Activated CD8-positive, alpha-beta T cell treated with anti-CD3 and anti-CD28 coated beads for 36 hours (primary cell): ENCODE measurements around the gene CASQ1. TPM values are rescaled to one million over a fixed set of nuclear protein-coding genes. Genes with fewer than 3 reads are reported as not detected.

Source experiments
- ATAC-seq: fragments of 200-7000 bp; cut with Tn5 transposase; one replicate; pipeline ENCODE4 v1.10.0; 2021; ENCODE audit warnings: mild to moderate bottlenecking, moderate library complexity
- CTCF ChIA-PET: fragments of 350-600 bp; sonication (Branson Sonifier 250); formaldehyde crosslinking; loops from one replicate; lab custom pipeline; 2021; ENCODE audit warnings: antibody characterized with exemption; lab: Charles Lee
- POLR2A ChIA-PET: fragments of 350-600 bp; sonication (Branson Sonifier 250); formaldehyde crosslinking; loops from one replicate; lab custom pipeline; 2021; ENCODE audit warnings: antibody characterized with exemption; lab: Charles Lee
- DNase-seq: peaks from one replicate; pipeline ENCODE4 v3.0.0-alpha.2; 2020
- H3K27ac Mint-ChIP-seq: one replicate; pipeline ENCODE4 v1.8.0; 2021; ENCODE audit warnings: mild to moderate bottlenecking, mixed read lengths
- H3K27me3 Mint-ChIP-seq: one replicate; pipeline ENCODE4 v1.8.0; 2021; ENCODE audit warnings: mixed read lengths
- H3K36me3 Mint-ChIP-seq: one replicate; pipeline ENCODE4 v1.8.0; 2021; ENCODE audit warnings: low read depth, mixed read lengths
- H3K4me1 Mint-ChIP-seq: one replicate; pipeline ENCODE4 v1.8.0; 2021; ENCODE audit warnings: low read depth, mixed read lengths
- H3K4me3 Mint-ChIP-seq: one replicate; pipeline ENCODE4 v1.8.0; 2021; ENCODE audit warnings: mild to moderate bottlenecking, moderate library complexity, mixed read lengths
- H3K9me3 Mint-ChIP-seq: one replicate; pipeline ENCODE4 v1.8.0; 2021; ENCODE audit warnings: mixed read lengths
- CTCF ChIP-seq: fragments of 200-600 bp; IDR thresholded peaks from one replicate; pipeline ENCODE4 v1.8.0; 2022; ENCODE audit warnings: antibody characterized with exemption, mild to moderate bottlenecking
- intact Hi-C: fragments of 100-400 bp; cut with micrococcal nuclease; formaldehyde crosslinking; loops from one replicate; pipeline ENCODE4 v1.10.0; 2022
- total RNA-seq, 2 experiments: library from RNA; stranded (reverse); gene quantifications; one replicate each; pipeline ENCODE4 v1.2.3, GENCODE V29; 2021

Gene CASQ1
- total RNA-seq, 2 experiments from 2014 or later, result not detected

- peak; percentile 87 for ATAC-seq
- no peak overlapping the region for H3K4me3 Mint-ChIP-seq
- TF ChIP-seq CTCF, result no peak
- H3K27ac Mint-ChIP-seq, result no peak overlapping the region
- no peaks in the 10 kb centered on the region for H3K36me3 Mint-ChIP-seq
- peaks cover 33% of the 10 kb centered on the region for H3K4me1 Mint-ChIP-seq
- intact Hi-C loops, result loop anchor here (5.0 kb wide), 1 partner anchor 80 kb away; no protein-coding TSS in a partner anchor
- DNase-seq, result peak; percentile 65
- CTCF ChIA-PET, result interaction anchor here (0.9 to 1.5 kb wide), 3 partner anchors 14 to 84 kb away, joined by 3 to 7 read pairs (median 3); no protein-coding TSS in a partner anchor
- no peaks in the 10 kb centered on the region for H3K9me3 Mint-ChIP-seq
- H3K27me3 Mint-ChIP-seq, result peaks cover 11% of the 10 kb centered on the region
- POLR2A ChIA-PET, result interaction anchor here (1.0 kb wide), 1 partner anchor 66 kb away, joined by 3 read pairs; no protein-coding TSS in a partner anchor
Measured at GRCh38 chr1:160167580-160167979, 22.8 kb upstream of the CASQ1 start.

GRCh38 chr1:160168016-160168415 is 22.4 kb upstream of the CASQ1 start:
- no peak for DNase-seq
- TF ChIP-seq CTCF, result no peak
- intact Hi-C loops, result loop anchor here (5.0 kb wide), 1 partner anchor 81 kb away; no protein-coding TSS in a partner anchor
- Mint-ChIP-seq H3K4me1 (peaks cover 33% of the 10 kb centered on the region), H3K36me3 (no peaks in the 10 kb centered on the region), H3K27ac (no peak overlapping the region), H3K9me3 (no peaks in the 10 kb centered on the region), H3K4me3 (no peak overlapping the region), H3K27me3 (peaks cover 11% of the 10 kb centered on the region)
- no peak for ATAC-seq
- ChIA-PET CTCF (interaction anchor here (1.5 to 1.7 kb wide), 2 partner anchors 82 to 84 kb away, joined by 7 read pairs; no protein-coding TSS in a partner anchor), POLR2A (no interaction called here)

GRCh38 chr1:160168609-160169369 is 21.6 kb upstream of the CASQ1 start:
- H3K27ac Mint-ChIP-seq, result no peak overlapping the region

GRCh38 chr1:160169553-160170399 is 20.6 kb upstream of the CASQ1 start:
- peaks cover 11% of the 10 kb centered on the region for H3K27me3 Mint-ChIP-seq
- peaks cover 33% of the 10 kb centered on the region for H3K4me1 Mint-ChIP-seq
- H3K36me3 Mint-ChIP-seq, result no peaks in the 10 kb centered on the region
- no peak for TF ChIP-seq CTCF
- H3K4me3 Mint-ChIP-seq, result no peak overlapping the region
- ChIA-PET POLR2A (interaction anchor here (0.6 to 1.3 kb wide), 5 partner anchors 61 to 130 kb away, joined by 3 read pairs; partner anchors contain the start of gene DCAF8), CTCF (interaction anchor here (0.7 to 1.9 kb wide), 9 partner anchors 14 to 206 kb away, joined by 3 to 7 read pairs (median 5); no protein-coding TSS in a partner anchor)
- H3K27ac Mint-ChIP-seq, result peak overlapping the region; percentile 30
- DNase-seq, result peak; percentile 85
- intact Hi-C loops, result loop anchor here (5.0 kb wide), 1 partner anchor 82 kb away; no protein-coding TSS in a partner anchor
- ATAC-seq, result peak; percentile 67
- H3K9me3 Mint-ChIP-seq, result no peaks in the 10 kb centered on the region

More at GRCh38 chr1:160168609-160169369, 21.6 kb upstream of the CASQ1 start:
- H3K4me3 Mint-ChIP-seq, result no peak overlapping the region
- peaks cover 33% of the 10 kb centered on the region for H3K4me1 Mint-ChIP-seq
- H3K27me3 Mint-ChIP-seq, result peaks cover 11% of the 10 kb centered on the region
- intact Hi-C loops, result loop anchor here (5.0 kb wide), 1 partner anchor 81 kb away; no protein-coding TSS in a partner anchor
- H3K36me3 Mint-ChIP-seq, result no peaks in the 10 kb centered on the region
- CTCF ChIA-PET, result interaction anchor here (0.7 to 1.9 kb wide), 7 partner anchors 13 to 207 kb away, joined by 3 to 7 read pairs (median 5); no protein-coding TSS in a partner anchor
- DNase-seq (no peak), ATAC-seq (no peak)
- POLR2A ChIA-PET, result interaction anchor here (0.6 to 1.3 kb wide), 4 partner anchors 60 to 131 kb away, joined by 3 read pairs; partner anchors contain the start of gene DCAF8
- TF ChIP-seq CTCF, result no peak
- no peaks in the 10 kb centered on the region for H3K9me3 Mint-ChIP-seq
